K562 (cell line): ENCODE results near the gene ALG1. TPM values are rescaled to one million over a fixed set of nuclear protein-coding genes. Genes with fewer than 3 reads are reported as not detected.

ENCODE experiments used
- HSF4 ChIP-seq: fragments of 250-450 bp; sonication (Bioruptor Pico); IDR thresholded peaks from 2 replicates; pipeline ENCODE4 v2.1.2; 2022; ENCODE audit warnings: mild to moderate bottlenecking, moderate library complexity, borderline replicate concordance
- TBP ChIP-seq: optimal IDR thresholded peaks from 2 replicates; pipeline ENCODE3; 2011; ENCODE audit warnings: low read depth, low read length, improper control_type of control experiment
- ZBTB17 ChIP-seq: fragments of 450-650 bp; formaldehyde crosslinking; IDR thresholded peaks from 2 replicates; pipeline ENCODE4 v1.4.0; 2020; ENCODE audit warnings: mild to moderate bottlenecking
- ZNF124 ChIP-seq: sonication (generic); formaldehyde crosslinking; IDR thresholded peaks from 2 replicates; pipeline ENCODE4 v1.8.1; 2022; ENCODE audit warnings: missing genetic modification reagents
- ZNF253 ChIP-seq: fragments of 250-450 bp; sonication (Bioruptor Pico); conservative IDR thresholded peaks from 2 replicates; pipeline ENCODE4 v1.6.1; 2021; ENCODE audit warnings: mild to moderate bottlenecking
- ZNF41 ChIP-seq: fragments of 250-450 bp; sonication (Bioruptor Pico); conservative IDR thresholded peaks from 2 replicates; pipeline ENCODE4 v1.4.0; 2020; ENCODE audit warnings: mild to moderate bottlenecking
- polyA plus RNA-seq, 8 experiments: library from polyadenylated mRNA; depleted of rRNA in 4 of 8; stranded (reverse) in 5 of 8; unstranded in 3 of 8; fragments of >200 nt; fragmentation: Nextera tagmentation in 2 of 8; fragmentation: Illumina TruSeq in 1 of 8; extraction: Ambion mirVana in 2 of 8; extraction: Trizol in 1 of 8; gene quantifications; 2 replicates each; pipeline versions ENCODE4 v1.2.1 to v1.2.3, GENCODE V29; 2011 to 2014; ENCODE audit warnings: inconsistent platforms in 1 of 8, missing spikeins in 1 of 8
- total RNA-seq, 7 experiments: library from RNA; depleted of rRNA in 6 of 7; stranded (reverse); fragments of >200 nt in 6 of 7; fragmentation: Illumina TruSeq in 2 of 7; extraction: Trizol in 2 of 7; gene quantifications; 2 replicates each; pipeline versions ENCODE4 v1.2.1 to v1.2.3, GENCODE V29; 2011 to 2021; ENCODE audit warnings: low replicate concordance in 1 of 7
- TF ChIP-seq, protein P1 (sequence below), 2 experiments: fragments of 450-650 bp in 1 of 2; IDR thresholded peaks; 2 replicates each; pipeline ENCODE4 v1.6.1; 2011 to 2017; ENCODE audit warnings: low read depth in 2 of 2, antibody characterized with exemption in 1 of 2, borderline replicate concordance in 1 of 2, low read length in 1 of 2, mild to moderate bottlenecking in 1 of 2, mixed read lengths in 1 of 2; ENCODE audit not compliant: control insufficient read depth in 1 of 2
- TF ChIP-seq, protein P2 (sequence below), 2 experiments: fragments of 450-650 bp; formaldehyde crosslinking in 1 of 2; IDR thresholded peaks; 2 replicates each; pipeline versions ENCODE4 v1.4.0 to v1.6.1; 2014 to 2020; ENCODE audit warnings: mild to moderate bottlenecking in 2 of 2, borderline replicate concordance in 1 of 2, low read depth in 1 of 2
- TF ChIP-seq, protein P3 (sequence below): sonication (generic); formaldehyde crosslinking; IDR thresholded peaks from 2 replicates; pipeline ENCODE4 v1.9.0; 2022; ENCODE audit warnings: mild to moderate bottlenecking, missing genetic modification reagents

ALG1 gene
- total and polyA plus RNA-seq, 9 of the 15 experiments (the other 6 are each of a cell fraction or from before 2014, with no cell fraction given) = 1.1 to 26.4 (median 18.3) TPM

DNA sequence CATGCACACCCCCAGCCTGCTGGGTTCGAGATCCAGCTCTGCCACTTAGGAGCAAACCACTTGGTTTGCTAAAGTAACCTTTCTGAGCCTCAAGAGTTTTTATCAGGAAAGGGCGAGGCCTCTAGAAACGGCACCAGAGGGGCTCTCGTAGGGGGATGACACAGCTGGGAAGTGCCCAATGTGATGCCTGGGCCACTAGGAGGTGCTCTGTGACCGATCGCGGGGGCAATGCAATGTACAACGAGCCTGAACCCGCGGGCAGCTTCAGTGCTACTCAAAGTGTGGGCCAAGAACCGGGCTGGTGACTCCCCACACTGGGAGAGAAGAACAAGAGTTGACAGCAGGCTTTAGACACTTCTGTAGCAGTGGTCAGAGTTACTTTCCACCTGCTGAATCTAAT, 15.3 kb upstream of the ALG1 start (continued):
- TF ChIP-seq ZNF253 (CRISPR knock-in tag) (no peak), ZNF41 (no peak), TBP (no peak), ZNF124 (CRISPR knock-in tag) (no peak), HSF4 (no peak), ZBTB17 (no peak)
- TF ChIP-seq, protein P1, sequence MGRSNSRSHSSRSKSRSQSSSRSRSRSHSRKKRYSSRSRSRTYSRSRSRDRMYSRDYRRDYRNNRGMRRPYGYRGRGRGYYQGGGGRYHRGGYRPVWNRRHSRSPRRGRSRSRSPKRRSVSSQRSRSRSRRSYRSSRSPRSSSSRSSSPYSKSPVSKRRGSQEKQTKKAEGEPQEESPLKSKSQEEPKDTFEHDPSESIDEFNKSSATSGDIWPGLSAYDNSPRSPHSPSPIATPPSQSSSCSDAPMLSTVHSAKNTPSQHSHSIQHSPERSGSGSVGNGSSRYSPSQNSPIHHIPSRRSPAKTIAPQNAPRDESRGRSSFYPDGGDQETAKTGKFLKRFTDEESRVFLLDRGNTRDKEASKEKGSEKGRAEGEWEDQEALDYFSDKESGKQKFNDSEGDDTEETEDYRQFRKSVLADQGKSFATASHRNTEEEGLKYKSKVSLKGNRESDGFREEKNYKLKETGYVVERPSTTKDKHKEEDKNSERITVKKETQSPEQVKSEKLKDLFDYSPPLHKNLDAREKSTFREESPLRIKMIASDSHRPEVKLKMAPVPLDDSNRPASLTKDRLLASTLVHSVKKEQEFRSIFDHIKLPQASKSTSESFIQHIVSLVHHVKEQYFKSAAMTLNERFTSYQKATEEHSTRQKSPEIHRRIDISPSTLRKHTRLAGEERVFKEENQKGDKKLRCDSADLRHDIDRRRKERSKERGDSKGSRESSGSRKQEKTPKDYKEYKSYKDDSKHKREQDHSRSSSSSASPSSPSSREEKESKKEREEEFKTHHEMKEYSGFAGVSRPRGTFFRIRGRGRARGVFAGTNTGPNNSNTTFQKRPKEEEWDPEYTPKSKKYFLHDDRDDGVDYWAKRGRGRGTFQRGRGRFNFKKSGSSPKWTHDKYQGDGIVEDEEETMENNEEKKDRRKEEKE (IDR thresholded peaks at IDR 0.05; ENCODE audit: borderline replicate concordance in 1 of 2, control insufficient read depth in 1 of 2, low read depth in 2 of 2, low read length in 1 of 2) = no peak
- TF ChIP-seq, protein P2, sequence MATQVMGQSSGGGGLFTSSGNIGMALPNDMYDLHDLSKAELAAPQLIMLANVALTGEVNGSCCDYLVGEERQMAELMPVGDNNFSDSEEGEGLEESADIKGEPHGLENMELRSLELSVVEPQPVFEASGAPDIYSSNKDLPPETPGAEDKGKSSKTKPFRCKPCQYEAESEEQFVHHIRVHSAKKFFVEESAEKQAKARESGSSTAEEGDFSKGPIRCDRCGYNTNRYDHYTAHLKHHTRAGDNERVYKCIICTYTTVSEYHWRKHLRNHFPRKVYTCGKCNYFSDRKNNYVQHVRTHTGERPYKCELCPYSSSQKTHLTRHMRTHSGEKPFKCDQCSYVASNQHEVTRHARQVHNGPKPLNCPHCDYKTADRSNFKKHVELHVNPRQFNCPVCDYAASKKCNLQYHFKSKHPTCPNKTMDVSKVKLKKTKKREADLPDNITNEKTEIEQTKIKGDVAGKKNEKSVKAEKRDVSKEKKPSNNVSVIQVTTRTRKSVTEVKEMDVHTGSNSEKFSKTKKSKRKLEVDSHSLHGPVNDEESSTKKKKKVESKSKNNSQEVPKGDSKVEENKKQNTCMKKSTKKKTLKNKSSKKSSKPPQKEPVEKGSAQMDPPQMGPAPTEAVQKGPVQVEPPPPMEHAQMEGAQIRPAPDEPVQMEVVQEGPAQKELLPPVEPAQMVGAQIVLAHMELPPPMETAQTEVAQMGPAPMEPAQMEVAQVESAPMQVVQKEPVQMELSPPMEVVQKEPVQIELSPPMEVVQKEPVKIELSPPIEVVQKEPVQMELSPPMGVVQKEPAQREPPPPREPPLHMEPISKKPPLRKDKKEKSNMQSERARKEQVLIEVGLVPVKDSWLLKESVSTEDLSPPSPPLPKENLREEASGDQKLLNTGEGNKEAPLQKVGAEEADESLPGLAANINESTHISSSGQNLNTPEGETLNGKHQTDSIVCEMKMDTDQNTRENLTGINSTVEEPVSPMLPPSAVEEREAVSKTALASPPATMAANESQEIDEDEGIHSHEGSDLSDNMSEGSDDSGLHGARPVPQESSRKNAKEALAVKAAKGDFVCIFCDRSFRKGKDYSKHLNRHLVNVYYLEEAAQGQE (IDR thresholded peaks at IDR 0.05; ENCODE audit: borderline replicate concordance) = peak; percentile 57; the same call in 1 of the 2 replicates
- TF ChIP-seq, protein P2 (CRISPR knock-in tag; IDR thresholded peaks at IDR 0.05; ENCODE audit: low read depth) = no peak
- TF ChIP-seq, protein P3, sequence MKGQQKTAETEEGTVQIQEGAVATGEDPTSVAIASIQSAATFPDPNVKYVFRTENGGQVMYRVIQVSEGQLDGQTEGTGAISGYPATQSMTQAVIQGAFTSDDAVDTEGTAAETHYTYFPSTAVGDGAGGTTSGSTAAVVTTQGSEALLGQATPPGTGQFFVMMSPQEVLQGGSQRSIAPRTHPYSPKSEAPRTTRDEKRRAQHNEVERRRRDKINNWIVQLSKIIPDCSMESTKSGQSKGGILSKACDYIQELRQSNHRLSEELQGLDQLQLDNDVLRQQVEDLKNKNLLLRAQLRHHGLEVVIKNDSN (CRISPR knock-in tag) = no peak
- TF ChIP-seq, all 486 proteins: peak for 9
